H4 (cell line): Measurements from ENCODE around the gene SI. TPM values are rescaled to one million over a fixed set of nuclear protein-coding genes. Genes with fewer than 3 reads are reported as not detected.

Experiments
- DNase-seq: peaks from one replicate; pipeline ENCODE4 v3.0.0-alpha.2; 2015; ENCODE audit warnings: low spot score
- total RNA-seq: library from RNA; depleted of rRNA; stranded (reverse); fragments of >200 nt; shearing (Covaris generic); gene quantifications from 2 replicates; pipeline ENCODE4 v1.2.3, GENCODE V29; 2014; rRNA removed

Gene SI
- 0.04 TPM in 1 of 2 replicates, not detected in the other for total RNA-seq

- DNase-seq: no peak
Observed at GRCh38 chr3:165078293-165078692, at the start of gene SI. Gene SI, minus strand, starts transcription at chr3:165078496. Its CDS starts 2,484 bp downstream, at chr3:165076012.

DNA sequence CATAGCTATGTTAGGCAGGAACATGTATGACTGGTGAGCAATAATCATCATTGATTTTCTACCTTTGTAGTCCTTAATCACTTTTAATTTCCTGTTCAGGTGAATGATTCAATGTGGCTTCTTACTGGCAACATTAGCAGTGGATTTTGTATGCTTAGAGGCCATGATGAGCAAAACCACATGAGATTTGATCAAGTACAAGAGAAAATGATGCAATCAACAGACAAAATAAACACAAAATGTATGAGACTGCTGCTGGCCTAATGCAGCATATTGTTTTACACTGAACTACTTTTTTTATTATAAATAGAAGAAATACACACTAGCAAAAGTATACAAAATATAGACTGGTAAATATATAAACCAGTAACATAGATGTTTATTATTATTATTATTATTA is 47.5 kb upstream of the SI start:
- peak; percentile 27 for DNase-seq

DNA sequence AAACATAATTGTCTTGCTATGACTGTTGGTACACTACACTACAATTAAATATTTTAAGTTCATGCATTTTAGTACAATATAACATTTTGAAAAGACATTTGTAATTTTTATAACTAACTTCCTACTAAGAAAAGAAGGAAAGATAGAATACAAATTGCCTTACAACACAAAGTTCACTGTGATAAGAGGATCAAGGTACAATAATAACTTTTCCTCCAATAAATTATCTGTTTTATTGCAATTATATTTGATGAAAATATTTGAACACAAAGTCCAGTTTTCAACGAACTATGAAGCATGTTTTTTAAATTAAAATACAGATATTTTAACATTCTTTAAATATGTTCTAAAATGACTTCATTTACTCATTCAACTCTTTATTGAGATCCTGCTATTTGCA is 33.1 kb upstream of the SI start:
- no peak for DNase-seq

- no peak for DNase-seq
Observed at GRCh38 chr3:165103616-165104015, 25.3 kb upstream of the SI start.

GRCh38 chr3:165082650-165083049 is 4.4 kb upstream of the SI start:
- DNase-seq: no peak

DNA sequence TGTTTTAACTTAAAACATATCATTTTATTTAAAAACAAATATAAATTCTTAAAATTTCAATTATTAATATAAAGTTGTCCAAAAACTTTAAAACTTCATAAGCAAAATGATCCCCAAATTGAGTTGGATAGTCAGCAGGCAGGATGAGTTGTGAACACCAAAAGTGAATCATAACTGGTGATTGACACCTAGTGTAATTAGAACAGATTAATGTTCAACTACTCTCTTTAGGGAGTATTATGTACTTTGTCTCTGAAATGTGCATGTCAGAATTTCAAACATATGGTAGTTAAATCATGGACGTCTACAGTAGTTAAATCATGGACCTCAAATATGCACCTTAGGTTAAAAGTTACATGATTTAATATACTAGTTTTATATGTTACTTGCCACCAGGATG is 2.9 kb upstream of the SI start:
- DNase-seq: no peak

DNA sequence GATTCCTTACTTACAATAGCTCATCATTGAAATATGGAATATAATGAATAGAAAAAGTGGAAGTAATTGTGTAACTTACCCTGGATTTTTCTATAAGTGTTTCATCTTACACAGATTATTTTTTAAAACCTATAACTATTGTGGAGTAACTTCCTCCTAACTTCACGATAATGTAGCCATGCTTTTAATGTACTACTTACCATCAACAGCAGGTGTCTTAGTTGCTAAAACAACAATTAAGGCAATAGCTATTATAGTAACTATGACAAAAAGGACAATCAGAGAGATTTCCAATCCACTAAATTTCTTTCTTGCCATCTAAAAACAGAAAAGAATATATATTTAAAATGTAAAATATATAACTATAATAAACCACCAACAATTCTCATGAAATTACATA is 2.6 kb downstream of the SI start:
- DNase-seq: no peak

DNA sequence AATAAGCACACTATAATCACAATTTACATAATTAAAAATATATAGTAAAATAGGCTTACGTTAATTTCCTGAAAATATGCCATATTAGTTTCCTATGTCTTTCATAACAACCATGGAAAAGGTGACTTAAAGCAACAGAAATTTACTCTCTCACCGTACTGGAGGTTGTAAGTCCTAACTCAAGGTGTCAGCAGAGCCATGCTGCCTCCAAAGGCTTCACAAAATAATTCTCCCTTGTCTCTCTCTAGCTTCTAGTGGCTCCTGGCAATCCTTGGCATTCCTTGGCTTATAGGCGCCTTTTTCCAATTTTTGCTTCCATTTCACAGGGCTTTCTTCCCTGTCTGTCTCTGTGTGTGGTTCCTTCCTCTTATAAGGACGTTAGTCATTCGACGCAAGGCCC is 7.6 kb downstream of the SI start:
- DNase-seq: peak; percentile 10

DNA sequence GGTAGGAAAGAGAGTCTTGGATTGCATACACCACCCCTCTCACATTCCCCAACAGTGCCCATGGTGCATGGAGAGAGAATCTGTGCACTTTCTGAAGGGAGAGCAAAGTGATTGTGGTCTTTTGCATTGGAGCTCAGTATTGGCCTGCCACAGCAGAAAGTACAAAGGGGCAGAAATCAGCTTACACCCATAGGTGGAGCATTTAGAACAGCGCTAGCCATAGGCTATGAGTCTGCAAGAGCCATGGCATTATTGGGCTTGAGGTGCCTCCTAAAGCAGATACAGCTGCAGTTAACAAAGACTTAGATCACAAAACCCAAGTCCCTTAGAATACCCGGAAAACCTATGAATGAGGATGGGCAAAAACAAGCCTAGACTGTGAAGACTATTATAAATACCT is 21.8 kb downstream of the SI start:
- DNase-seq: no peak

GRCh38 chr3:165040186-165040585 is 38.1 kb downstream of the SI start:
- no peak for DNase-seq

GRCh38 chr3:165011557-165011956 is 66.7 kb downstream of the SI start:
- DNase-seq: no peak

DNA sequence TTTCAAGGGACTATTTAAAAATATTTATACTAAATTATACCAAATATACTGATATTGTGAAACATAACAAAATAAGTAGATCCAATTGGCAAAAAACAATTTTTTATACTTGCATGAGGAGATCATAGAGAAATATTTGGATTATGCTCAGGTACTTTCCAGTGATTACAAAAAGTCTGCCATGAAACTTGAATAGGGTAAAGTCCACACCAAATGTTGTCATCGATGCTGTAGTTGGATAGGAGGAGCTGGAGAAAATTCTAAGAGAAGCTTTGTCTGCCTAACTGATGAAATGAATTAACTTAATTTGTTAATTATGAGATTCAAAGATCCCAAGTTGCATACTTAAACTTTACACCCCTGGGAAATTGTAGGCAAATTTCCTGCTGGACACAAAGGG is 93.3 kb downstream of the SI start:
- DNase-seq: no peak

- no peak for DNase-seq
Observed at GRCh38 chr3:164962610-164963009, 115.7 kb downstream of the SI start.

DNA sequence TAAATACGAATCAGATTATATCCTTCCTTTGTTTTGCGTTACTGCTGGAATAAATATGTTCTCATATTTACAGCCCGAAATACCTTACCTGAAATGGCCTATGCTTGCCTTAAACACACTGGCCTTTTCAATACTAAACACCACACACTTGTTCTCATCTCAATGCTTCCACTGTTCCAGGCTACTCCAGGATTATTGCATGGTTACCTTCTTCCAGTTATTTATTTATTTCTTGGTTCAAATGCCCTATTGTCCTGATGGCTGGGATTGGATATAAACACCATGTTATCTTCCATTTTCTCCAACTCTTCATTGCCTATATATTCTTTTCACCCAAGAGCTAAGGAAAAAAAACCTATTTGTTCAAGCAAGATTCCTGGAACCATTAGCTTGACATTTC is 125.3 kb downstream of the SI start:
- no peak for DNase-seq

DNA sequence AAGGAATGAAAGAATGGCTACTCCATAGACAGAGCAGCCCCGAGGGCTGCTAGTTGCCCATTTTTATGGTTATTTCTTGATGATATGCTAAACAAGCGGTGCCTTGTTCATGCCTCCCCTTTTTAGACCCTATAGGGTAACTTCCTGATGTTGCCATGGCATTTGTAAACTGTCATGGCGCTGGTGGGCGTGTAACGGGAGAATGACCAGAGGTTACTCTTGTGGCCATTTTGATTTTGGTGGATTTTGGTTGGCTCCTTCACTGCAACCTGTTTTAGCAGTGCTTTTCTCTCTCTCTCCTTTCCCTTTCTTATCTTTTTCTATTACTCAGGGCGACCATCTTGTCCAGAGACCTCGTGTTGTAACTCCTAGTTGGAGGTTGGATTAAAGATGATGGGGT is 126.9 kb downstream of the SI start:
- DNase-seq: peak; percentile 62

GRCh38 chr3:164940745-164941144 is 137.6 kb downstream of the SI start:
- no peak for DNase-seq

DNA sequence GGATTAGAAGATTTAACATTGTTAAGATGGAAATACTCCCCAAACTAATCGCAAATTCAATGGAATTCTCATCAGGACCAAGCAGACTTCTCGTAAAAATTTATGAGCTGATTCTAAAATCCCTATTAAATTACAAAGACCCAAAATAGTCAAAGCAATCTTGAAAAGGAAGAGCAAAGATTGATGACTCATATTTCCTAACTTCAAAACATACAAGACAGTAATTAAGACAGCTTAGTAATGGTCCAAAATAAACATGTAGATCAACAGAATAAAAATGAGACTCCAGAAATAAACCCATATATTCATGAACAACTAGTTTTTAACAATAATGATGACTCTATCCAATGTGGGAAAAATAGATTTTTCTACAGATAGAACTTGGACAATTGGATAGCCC is 148.7 kb downstream of the SI start:
- no peak for DNase-seq

Other genes starting within 250 kb of the SI start
- gene SLITRK3, start 117.9 kb upstream of the SI start, total RNA-seq: 0.25 TPM in 1 of 2 replicates, not detected in the other